OCI-LY7 (cell line): ENCODE data around the gene NPLOC4. TPM values are rescaled to one million over a fixed set of nuclear protein-coding genes. Genes with fewer than 3 reads are reported as not detected.

ENCODE experiments used
- BruUV-seq: library from RNA; stranded (reverse); fragments of 400-500 nt; replicated peaks from 2 replicates; lab custom pipeline; 2021; lab: Mats Ljungman, UMichigan
- CTCF ChIA-PET: fragments of 300-600 bp; sonication (Branson Sonifier 250); formaldehyde crosslinking; loops from one replicate; lab custom pipeline; 2022; ENCODE audit warnings: antibody characterized with exemption; ENCODE audit not compliant: unreplicated experiment; lab: Charles Lee
- POLR2A ChIA-PET: fragments of 300-600 bp; sonication (Branson Sonifier 250); formaldehyde crosslinking; loops from one replicate; lab custom pipeline; 2022; ENCODE audit warnings: antibody characterized with exemption; lab: Charles Lee
- DNase-seq: peaks from one replicate; pipeline ENCODE4 v3.0.0-alpha.2; 2015; ENCODE audit warnings: low spot score
- H2AFZ ChIP-seq: fragments of 200-600 bp; sonication (generic), shearing (Covaris generic); 2 replicates; pipeline ENCODE4 v1.6.1; 2014; ENCODE audit warnings: mild to moderate bottlenecking, antibody characterized with exemption, low read length, moderate library complexity
- H3K27ac ChIP-seq: fragments of 200-600 bp; sonication (generic); 2 replicates; pipeline ENCODE4 v1.5.1; 2014; ENCODE audit warnings: mixed run types, low read depth, mild to moderate bottlenecking, moderate library complexity, low read length, inconsistent platforms; ENCODE audit not compliant: poor library complexity, severe bottlenecking
- H3K36me3 ChIP-seq: fragments of 200-600 bp; sonication (generic); 2 replicates; pipeline ENCODE4 v1.6.1; 2014; ENCODE audit warnings: mild to moderate bottlenecking, antibody characterized with exemption, low read length, moderate library complexity, mixed read lengths; ENCODE audit not compliant: insufficient read depth
- H3K4me1 ChIP-seq: fragments of 200-600 bp; sonication (generic); 2 replicates; pipeline ENCODE4 v1.5.1; 2014; ENCODE audit warnings: mild to moderate bottlenecking, low read length; ENCODE audit not compliant: insufficient read depth, poor library complexity, severe bottlenecking
- H3K4me2 ChIP-seq: fragments of 200-600 bp; sonication (generic); 2 replicates; pipeline ENCODE4 v1.6.1; 2014; ENCODE audit warnings: mild to moderate bottlenecking, low read length
- H3K4me3 ChIP-seq: fragments of 200-600 bp; sonication (generic); 2 replicates; pipeline ENCODE4 v1.5.1; 2014; ENCODE audit warnings: mild to moderate bottlenecking, low read depth, low read length; ENCODE audit not compliant: poor library complexity, severe bottlenecking
- H3K79me2 ChIP-seq: fragments of 200-600 bp; sonication (generic); 2 replicates; pipeline ENCODE4 v1.6.1; 2016; ENCODE audit warnings: low read depth, mild to moderate bottlenecking, low read length, moderate library complexity, mixed read lengths; ENCODE audit not compliant: insufficient read depth
- H3K9me2 ChIP-seq: fragments of 200-600 bp; sonication (generic); 2 replicates; pipeline ENCODE4 v1.6.1; 2016; ENCODE audit warnings: mild to moderate bottlenecking, low read length, mixed read lengths; ENCODE audit not compliant: insufficient read depth
- H3K9me3 ChIP-seq: fragments of 200-600 bp; sonication (generic); 2 replicates; pipeline ENCODE4 v1.6.1; 2014; ENCODE audit warnings: mild to moderate bottlenecking, mixed run types, low read length, mixed read lengths
- H4K20me1 ChIP-seq: fragments of 200-600 bp; sonication (generic); 2 replicates; pipeline ENCODE4 v1.6.1; 2014; ENCODE audit warnings: mild to moderate bottlenecking, antibody characterized with exemption, low read length, moderate library complexity, mixed read lengths; ENCODE audit not compliant: insufficient read depth
- EZH2phosphoT487 ChIP-seq: fragments of 200-600 bp; sonication (generic); IDR thresholded peaks from 2 replicates; pipeline ENCODE4 v1.6.1; 2018; ENCODE audit warnings: low read depth, borderline replicate concordance, mild to moderate bottlenecking, mixed run types, antibody characterized with exemption, low read length, moderate library complexity, mixed read lengths
- intact Hi-C: fragments of 100-400 bp; cut with micrococcal nuclease; formaldehyde crosslinking; loops from one replicate; pipeline ENCODE4 v1.10.0; 2022; ENCODE audit not compliant: unreplicated experiment
- total RNA-seq, 2 experiments: library from RNA; depleted of rRNA in 1 of 2; stranded (reverse); fragments of >200 nt in 1 of 2; shearing (Covaris generic) in 1 of 2; gene quantifications; 2 replicates each; pipeline ENCODE4 v1.2.3, GENCODE V29; 2014 to 2022
- TF ChIP-seq, protein P1 (sequence below): fragments of 200-600 bp; sonication (generic); conservative IDR thresholded peaks from 2 replicates; pipeline ENCODE4 v1.5.1; 2014; ENCODE audit warnings: mild to moderate bottlenecking, antibody characterized with exemption, low read length, moderate library complexity, mixed read lengths

The NPLOC4 gene
- total RNA-seq, 2 experiments from 2014 or later, result 69.6 to 118 TPM

DNA sequence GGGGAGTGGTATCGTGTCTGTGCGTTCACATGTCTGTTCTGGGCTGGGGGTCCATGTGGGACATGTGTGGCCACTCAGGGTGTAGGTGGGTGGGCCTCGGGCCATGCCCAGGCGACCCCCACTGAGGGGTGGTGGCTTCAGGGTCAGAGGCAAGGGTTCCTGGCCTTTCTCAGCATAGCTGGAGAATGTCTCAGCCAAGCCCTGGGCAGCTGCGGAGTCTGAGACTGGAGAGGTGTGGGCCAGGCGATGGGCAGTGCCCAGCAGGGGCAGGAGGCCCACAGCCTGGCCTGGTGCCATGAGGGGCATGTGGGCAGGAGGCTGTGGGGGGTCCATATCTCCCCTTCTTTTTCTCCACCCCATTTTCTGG is 107.5 kb downstream of the NPLOC4 start:
- no peak overlapping the region for H3K4me3 ChIP-seq
- no peak for TF ChIP-seq EZH2phosphoT487
- TF ChIP-seq, protein P1, sequence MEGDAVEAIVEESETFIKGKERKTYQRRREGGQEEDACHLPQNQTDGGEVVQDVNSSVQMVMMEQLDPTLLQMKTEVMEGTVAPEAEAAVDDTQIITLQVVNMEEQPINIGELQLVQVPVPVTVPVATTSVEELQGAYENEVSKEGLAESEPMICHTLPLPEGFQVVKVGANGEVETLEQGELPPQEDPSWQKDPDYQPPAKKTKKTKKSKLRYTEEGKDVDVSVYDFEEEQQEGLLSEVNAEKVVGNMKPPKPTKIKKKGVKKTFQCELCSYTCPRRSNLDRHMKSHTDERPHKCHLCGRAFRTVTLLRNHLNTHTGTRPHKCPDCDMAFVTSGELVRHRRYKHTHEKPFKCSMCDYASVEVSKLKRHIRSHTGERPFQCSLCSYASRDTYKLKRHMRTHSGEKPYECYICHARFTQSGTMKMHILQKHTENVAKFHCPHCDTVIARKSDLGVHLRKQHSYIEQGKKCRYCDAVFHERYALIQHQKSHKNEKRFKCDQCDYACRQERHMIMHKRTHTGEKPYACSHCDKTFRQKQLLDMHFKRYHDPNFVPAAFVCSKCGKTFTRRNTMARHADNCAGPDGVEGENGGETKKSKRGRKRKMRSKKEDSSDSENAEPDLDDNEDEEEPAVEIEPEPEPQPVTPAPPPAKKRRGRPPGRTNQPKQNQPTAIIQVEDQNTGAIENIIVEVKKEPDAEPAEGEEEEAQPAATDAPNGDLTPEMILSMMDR, result no peak
- CTCF ChIA-PET, result no interaction called here
- H3K79me2 ChIP-seq, result no peaks in the 10 kb centered on the region
- no peak overlapping the region for H2AFZ ChIP-seq
- POLR2A ChIA-PET, result interaction anchor here (1.2 kb wide), 1 partner anchor 9 kb away, joined by 3 read pairs; no protein-coding TSS in a partner anchor
- peaks cover 14% of the 10 kb centered on the region for H3K4me1 ChIP-seq
- BruUV-seq, result no TSS peak
- DNase-seq, result no peak
- H3K27ac ChIP-seq, result no peak overlapping the region
- intact Hi-C loops, result no loop called here
- H3K9me2 ChIP-seq, result no peaks in the 10 kb centered on the region
- H3K9me3 ChIP-seq, result no peaks in the 10 kb centered on the region
- H3K36me3 ChIP-seq, result no peaks in the 10 kb centered on the region
- H3K4me2 ChIP-seq, result no peak overlapping the region
- no peaks in the 10 kb centered on the region for H4K20me1 ChIP-seq

DNA sequence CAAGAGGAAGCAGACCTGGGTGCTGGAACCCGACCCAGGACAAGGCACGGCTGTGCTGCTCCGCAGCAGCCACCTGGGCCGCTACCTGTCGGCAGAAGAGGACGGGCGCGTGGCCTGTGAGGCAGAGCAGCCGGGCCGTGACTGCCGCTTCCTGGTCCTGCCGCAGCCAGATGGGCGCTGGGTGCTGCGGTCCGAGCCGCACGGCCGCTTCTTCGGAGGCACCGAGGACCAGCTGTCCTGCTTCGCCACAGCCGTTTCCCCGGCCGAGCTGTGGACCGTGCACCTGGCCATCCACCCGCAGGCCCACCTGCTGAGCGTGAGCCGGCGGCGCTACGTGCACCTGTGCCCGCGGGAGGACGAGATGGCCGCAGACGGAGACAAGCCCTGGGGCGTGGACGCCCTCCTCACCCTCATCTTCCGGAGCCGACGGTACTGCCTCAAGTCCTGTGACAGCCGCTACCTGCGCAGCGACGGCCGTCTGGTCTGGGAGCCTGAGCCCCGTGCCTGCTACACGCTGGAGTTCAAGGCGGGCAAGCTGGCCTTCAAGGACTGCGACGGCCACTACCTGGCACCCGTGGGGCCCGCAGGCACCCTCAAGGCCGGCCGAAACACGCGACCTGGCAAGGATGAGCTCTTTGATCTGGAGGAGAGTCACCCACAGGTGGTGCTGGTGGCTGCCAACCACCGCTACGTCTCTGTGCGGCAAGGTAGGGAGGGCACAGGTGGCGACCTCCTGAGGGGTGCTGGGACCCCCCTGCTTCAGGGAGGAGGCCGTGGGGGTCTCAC is 108.1 kb downstream of the NPLOC4 start:
- H3K27ac ChIP-seq, result no peak overlapping the region
- BruUV-seq, result no TSS peak
- no peak for DNase-seq
- CTCF ChIA-PET, result no interaction called here
- POLR2A ChIA-PET, result interaction anchor here (1.2 kb wide), 1 partner anchor 9 kb away, joined by 3 read pairs; no protein-coding TSS in a partner anchor
- no peak overlapping the region for H3K4me3 ChIP-seq
- H3K9me2 ChIP-seq, result no peaks in the 10 kb centered on the region
- H2AFZ ChIP-seq, result no peak overlapping the region
- H3K9me3 ChIP-seq, result no peaks in the 10 kb centered on the region
- intact Hi-C loops, result no loop called here
- no peaks in the 10 kb centered on the region for H4K20me1 ChIP-seq
- no peak overlapping the region for H3K4me2 ChIP-seq
- H3K4me1 ChIP-seq, result peaks cover 9% of the 10 kb centered on the region
- TF ChIP-seq EZH2phosphoT487, result no peak
- TF ChIP-seq, protein P1, result no peak
- no peaks in the 10 kb centered on the region for H3K36me3 ChIP-seq
- no peaks in the 10 kb centered on the region for H3K79me2 ChIP-seq

DNA sequence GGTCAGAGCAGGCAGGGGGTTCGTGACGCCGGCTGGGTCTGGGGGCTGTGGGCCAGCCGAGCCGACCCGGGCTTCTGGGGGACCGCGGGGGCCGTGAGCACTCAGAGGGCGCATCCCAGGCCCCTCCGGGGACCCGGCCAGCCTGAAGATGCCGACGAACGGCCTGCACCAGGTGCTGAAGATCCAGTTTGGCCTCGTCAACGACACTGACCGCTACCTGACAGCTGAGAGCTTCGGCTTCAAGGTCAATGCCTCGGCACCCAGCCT is 108.6 kb downstream of the NPLOC4 start:
- Histone ChIP-seq H3K79me2 (no peaks in the 10 kb centered on the region), H3K4me3 (no peak overlapping the region), H3K9me3 (no peaks in the 10 kb centered on the region), H3K4me2 (no peak overlapping the region), H3K36me3 (no peaks in the 10 kb centered on the region), H4K20me1 (no peaks in the 10 kb centered on the region), H3K27ac (no peak overlapping the region), H3K4me1 (peaks cover 4% of the 10 kb centered on the region), H3K9me2 (no peaks in the 10 kb centered on the region), H2AFZ (no peak overlapping the region)
- no TSS peak for BruUV-seq
- TF ChIP-seq, protein P1, result no peak
- TF ChIP-seq EZH2phosphoT487, result no peak
- ChIA-PET POLR2A (interaction anchor here (1.2 kb wide), 1 partner anchor 8 kb away, joined by 3 read pairs; no protein-coding TSS in a partner anchor), CTCF (no interaction called here)
- DNase-seq, result no peak
- intact Hi-C loops, result no loop called here
